Tongue (tissue), 2 donors: ENCODE measurements around the gene COL4A4. TPM values are rescaled to one million over a fixed set of nuclear protein-coding genes. Genes with fewer than 3 reads are reported as not detected.
"Not testable (repeated sequence)": the region's sequence is repeated elsewhere in the genome, so short reads cannot be mapped to it uniquely, and the experiment has no call there.

Experiments used
- DNase-seq: peaks from one replicate; pipeline ENCODE4 v3.0.0-alpha.2; 2015
- total RNA-seq: library from RNA; depleted of rRNA; stranded (reverse); fragments of >200 nt; gene quantifications from one replicate; pipeline ENCODE4 v1.2.3, GENCODE V29; 2014

Gene COL4A4
- total RNA-seq, 1 donor from 2014 or later: 4.9 TPM

- peak; percentile 32 for DNase-seq
These were observed 48.2 kb downstream of the COL4A4 start for GRCh38 chr2:227115761-227116160.

GRCh38 chr2:227106845-227107759 lies 56.9 kb downstream of the COL4A4 start:
- peak; percentile 76 for DNase-seq

- DNase-seq: no peak
These were observed 60.4 kb downstream of the COL4A4 start for GRCh38 chr2:227103583-227103982.

- no peak for DNase-seq
These were observed 64.7 kb downstream of the COL4A4 start for GRCh38 chr2:227099340-227099739.

GRCh38 chr2:227098162-227098515 lies 65.9 kb downstream of the COL4A4 start:
- DNase-seq: no peak

- no peak for DNase-seq
These were observed 66.4 kb downstream of the COL4A4 start for GRCh38 chr2:227097495-227098161.

- DNase-seq: no peak
These were observed 68.7 kb downstream of the COL4A4 start for GRCh38 chr2:227095346-227095745.

GRCh38 chr2:227082286-227082685 lies 81.7 kb downstream of the COL4A4 start:
- DNase-seq: no peak

GRCh38 chr2:227079726-227080125 lies 84.3 kb downstream of the COL4A4 start:
- DNase-seq: no peak

GRCh38 chr2:227065065-227065464 lies 98.9 kb downstream of the COL4A4 start:
- not testable (repeated sequence) for DNase-seq

- no peak for DNase-seq
These were observed 105.1 kb downstream of the COL4A4 start for GRCh38 chr2:227058888-227059399.

- DNase-seq: no peak
These were observed 106.1 kb downstream of the COL4A4 start for GRCh38 chr2:227057743-227058447.

GRCh38 chr2:227057060-227057459 lies 106.9 kb downstream of the COL4A4 start:
- DNase-seq: no peak

- DNase-seq: no peak
These were observed 110.0 kb downstream of the COL4A4 start for GRCh38 chr2:227054006-227054405.

GRCh38 chr2:227052879-227053278 lies 111.1 kb downstream of the COL4A4 start:
- peak; percentile 21 for DNase-seq

- DNase-seq: no peak
These were observed 120.0 kb downstream of the COL4A4 start for GRCh38 chr2:227043981-227044380.

- DNase-seq: peak; percentile 19
These were observed 125.3 kb downstream of the COL4A4 start for GRCh38 chr2:227038550-227039189.

- DNase-seq: no peak
These were observed 127.5 kb downstream of the COL4A4 start for GRCh38 chr2:227036527-227036926.

- DNase-seq: no peak
These were observed 128.2 kb downstream of the COL4A4 start for GRCh38 chr2:227035711-227036367.

- DNase-seq: peak; percentile 61
These were observed 130.4 kb downstream of the COL4A4 start for GRCh38 chr2:227033471-227034148.

GRCh38 chr2:227031379-227031778 lies 132.6 kb downstream of the COL4A4 start:
- no peak for DNase-seq
